GM23338 (cell line): ENCODE measurements around the gene SHISA3. TPM values are rescaled to one million over a fixed set of nuclear protein-coding genes. Genes with fewer than 3 reads are reported as not detected.

Experiments
- ATAC-seq: fragments of 200-7000 bp; cut with Tn5 transposase; 3 replicates; pipeline ENCODE4 v1.9.1; 2020
- DNase-seq: peaks from one replicate; pipeline ENCODE4 v3.0.0-alpha.2; 2015; ENCODE audit warnings: low spot score
- H2AFZ ChIP-seq: fragments of 200-600 bp; sonication (generic); 2 replicates; pipeline ENCODE4 v1.8.0; 2016; ENCODE audit warnings: antibody characterized with exemption, mild to moderate bottlenecking, moderate library complexity
- H3F3A ChIP-seq: fragments of 200-600 bp; sonication (generic); replicated peaks from 2 replicates; pipeline ENCODE4 v1.8.0; 2017; ENCODE audit warnings: antibody characterized with exemption, mixed run types, low read depth
- H3K27ac ChIP-seq: fragments of 200-600 bp; sonication (generic); 2 replicates; pipeline ENCODE4 v1.6.1; 2016; ENCODE audit warnings: low read depth
- H3K27me3 ChIP-seq: fragments of 200-600 bp; sonication (generic); 2 replicates; pipeline ENCODE4 v1.8.0; 2016; ENCODE audit warnings: mild to moderate bottlenecking, mixed run types, moderate library complexity; ENCODE audit not compliant: insufficient read depth
- H3K36me3 ChIP-seq: fragments of 200-600 bp; sonication (generic); 2 replicates; pipeline ENCODE4 v1.8.0; 2016; ENCODE audit warnings: mild to moderate bottlenecking; ENCODE audit not compliant: insufficient read depth
- H3K4me1 ChIP-seq: fragments of 200-600 bp; sonication (generic); 2 replicates; pipeline ENCODE4 v1.8.0; 2016; ENCODE audit warnings: mild to moderate bottlenecking, moderate library complexity; ENCODE audit not compliant: insufficient read depth
- H3K4me2 ChIP-seq: fragments of 200-600 bp; sonication (generic); 2 replicates; pipeline ENCODE4 v1.7.1; 2017; ENCODE audit warnings: mixed run types
- H3K4me3 ChIP-seq: fragments of 200-600 bp; sonication (generic); 2 replicates; pipeline ENCODE4 v1.6.1; 2016; ENCODE audit warnings: mixed run types
- H3K79me2 ChIP-seq: fragments of 200-600 bp; sonication (generic); replicated peaks from 2 replicates; pipeline ENCODE4 v1.8.0; 2017; ENCODE audit warnings: mild to moderate bottlenecking; ENCODE audit not compliant: insufficient read depth
- H3K9me2 ChIP-seq: fragments of 200-600 bp; sonication (generic); 2 replicates; pipeline ENCODE4 v1.8.0; 2017; ENCODE audit not compliant: insufficient read depth
- H4K20me1 ChIP-seq: fragments of 200-600 bp; sonication (generic); replicated peaks from 2 replicates; pipeline ENCODE4 v1.8.0; 2017; ENCODE audit warnings: mild to moderate bottlenecking; ENCODE audit not compliant: insufficient read depth
- H3K27ac Mint-ChIP-seq: 2 replicates; pipeline ENCODE4 v1.8.0; 2020; ENCODE audit warnings: inconsistent platforms, mild to moderate bottlenecking, moderate library complexity, mixed read lengths
- H3K27me3 Mint-ChIP-seq: 3 replicates; pipeline ENCODE4 v1.8.0; 2022; ENCODE audit warnings: low read depth, mild to moderate bottlenecking, moderate library complexity, mixed read lengths, inconsistent platforms; ENCODE audit not compliant: insufficient read depth, poor library complexity
- H3K36me3 Mint-ChIP-seq: 3 replicates; pipeline ENCODE4 v1.8.0; 2021; ENCODE audit warnings: low read depth, mild to moderate bottlenecking, inconsistent platforms, moderate library complexity, mixed read lengths
- H3K4me1 Mint-ChIP-seq: 3 replicates; pipeline ENCODE4 v1.8.0; 2020; ENCODE audit warnings: mild to moderate bottlenecking, inconsistent platforms, mixed read lengths
- H3K4me3 Mint-ChIP-seq: 3 replicates; pipeline ENCODE4 v1.8.0; 2021; ENCODE audit warnings: moderate library complexity, mild to moderate bottlenecking, inconsistent platforms, mixed read lengths
- H3K9me3 Mint-ChIP-seq: 3 replicates; pipeline ENCODE4 v1.8.0; 2020; ENCODE audit warnings: moderate library complexity, mild to moderate bottlenecking, inconsistent platforms, mixed read lengths
- CTCF ChIP-seq, 2 experiments: fragments of 200-600 bp in 1 of 2; sonication (generic) in 1 of 2; conservative IDR thresholded peaks; 2 replicates each; pipeline versions ENCODE4 v1.5.1 to v1.6.1; 2016 to 2017; ENCODE audit warnings: antibody characterized with exemption in 2 of 2, low read depth in 2 of 2, mild to moderate bottlenecking in 2 of 2, moderate library complexity in 1 of 2
- EZH2 ChIP-seq: fragments of 200-600 bp; sonication (generic); IDR thresholded peaks from one replicate; pipeline ENCODE4 v1.8.0; 2017; ENCODE audit warnings: antibody characterized with exemption, mild to moderate bottlenecking, low read depth; ENCODE audit not compliant: unreplicated experiment
- EZH2phosphoT487 ChIP-seq: fragments of 200-600 bp; sonication (generic); IDR thresholded peaks from one replicate; pipeline ENCODE4 v1.8.1; 2018; ENCODE audit warnings: antibody characterized with exemption; ENCODE audit not compliant: unreplicated experiment
- NANOG ChIP-seq: IDR thresholded peaks from 2 replicates; pipeline ENCODE4 v1.6.1; 2016; ENCODE audit warnings: antibody characterized with exemption, borderline replicate concordance
- POLR2AphosphoS5 ChIP-seq: IDR thresholded peaks from 2 replicates; pipeline ENCODE4 v1.6.1; 2016; ENCODE audit warnings: antibody characterized with exemption, low read depth
- REST ChIP-seq: IDR thresholded peaks from one replicate; pipeline ENCODE4 v1.6.1; 2018; ENCODE audit warnings: antibody characterized with exemption; ENCODE audit not compliant: unreplicated experiment
- STAT1 ChIP-seq: IDR thresholded peaks from one replicate; pipeline ENCODE4 v1.6.1; 2016; ENCODE audit warnings: antibody characterized with exemption; ENCODE audit not compliant: unreplicated experiment
- ZNF331 ChIP-seq: fragments of 250-450 bp; sonication (Bioruptor Pico); IDR thresholded peaks from 2 replicates; pipeline ENCODE4 v1.5.0; 2020; ENCODE audit warnings: low read depth, mild to moderate bottlenecking, moderate library complexity
- polyA plus RNA-seq: library from polyadenylated mRNA; unstranded; fragments of >200 nt; fragmentation: Nextera tagmentation; extraction: Ambion mirVana; gene quantifications from 2 replicates; pipeline ENCODE4 v1.2.1, GENCODE V29; 2016
- total RNA-seq: library from RNA; depleted of rRNA; stranded (reverse); fragments of >200 nt; shearing (Covaris generic); gene quantifications from 2 replicates; pipeline ENCODE4 v1.2.3, GENCODE V29; 2014

The SHISA3 gene
- total and polyA plus RNA-seq, 2 experiments from 2014 or later, result 4.4 to 5.0 TPM

- TF ChIP-seq REST (no peak), POLR2AphosphoS5 (no peak), STAT1 (no peak), EZH2 (no peak), ZNF331 (CRISPR knock-in tag) (no peak), NANOG (no peak), CTCF (conservative IDR thresholded peaks at IDR 0.05; ENCODE audit: low read depth in 2 of 2) (no peak), EZH2phosphoT487 (no peak)
Measured at GRCh38 chr4:42442601-42443000, 45.3 kb downstream of the SHISA3 start (continued).

GRCh38 chr4:42445038-42445437, 47.8 kb downstream of the SHISA3 start:
- Histone ChIP-seq H3F3A (no peaks in the 10 kb centered on the region), H3K4me3 (no peak overlapping the region), H2AFZ (no peak overlapping the region), H3K4me1 (no peaks in the 10 kb centered on the region), H3K27ac (no peak overlapping the region), H3K9me2 (no peaks in the 10 kb centered on the region), H3K27me3 (no peaks in the 10 kb centered on the region), H4K20me1 (no peaks in the 10 kb centered on the region), H3K79me2 (no peaks in the 10 kb centered on the region), H3K36me3 (no peaks in the 10 kb centered on the region), H3K4me2 (no peak overlapping the region)
- DNase-seq (no peak), ATAC-seq (no peak)
- Mint-ChIP-seq H3K27me3 (no peaks in the 10 kb centered on the region), H3K4me1 (peaks cover 5% of the 10 kb centered on the region; the same call in 2 of the 3 replicates), H3K36me3 (peaks cover under 1% of the 10 kb centered on the region; the same call in 2 of the 3 replicates), H3K27ac (no peak overlapping the region), H3K9me3 (no peaks in the 10 kb centered on the region), H3K4me3 (no peak overlapping the region)
- TF ChIP-seq REST (no peak), CTCF (conservative IDR thresholded peaks at IDR 0.05; ENCODE audit: low read depth in 2 of 2) (no peak), STAT1 (no peak), EZH2phosphoT487 (no peak)
